Fibroblast of skin of right biceps (primary cell): Measurements from ENCODE around the gene PCBP3.
"Not testable (repeated sequence)": the region's sequence is repeated elsewhere in the genome, so short reads cannot be mapped to it uniquely, and the experiment has no call there.

ENCODE experiments used
- DNase-seq: peaks from one replicate; pipeline ENCODE4 v3.0.0-alpha.2; 2013

PCBP3 gene

GRCh38 chr21:45636459-45636858 lies 7.1 kb upstream of the PCBP3 start:
- no peak for DNase-seq

GRCh38 chr21:45636951-45637646 lies 6.4 kb upstream of the PCBP3 start:
- DNase-seq = no peak

- DNase-seq = no peak
Measured at GRCh38 chr21:45637883-45638282, 5.6 kb upstream of the PCBP3 start.

GRCh38 chr21:45638707-45639106 lies 4.8 kb upstream of the PCBP3 start:
- no peak for DNase-seq

GRCh38 chr21:45639206-45640000 lies 4.1 kb upstream of the PCBP3 start:
- DNase-seq = peak; percentile 29

- DNase-seq = no peak
Measured at GRCh38 chr21:45640001-45640887, 3.3 kb upstream of the PCBP3 start.

GRCh38 chr21:45640888-45641479 lies 2.5 kb upstream of the PCBP3 start:
- DNase-seq = peak; percentile 60

GRCh38 chr21:45641480-45642035 lies 2.0 kb upstream of the PCBP3 start:
- no peak for DNase-seq

GRCh38 chr21:45642122-45642813 lies 1.3 kb upstream of the PCBP3 start:
- DNase-seq = peak; percentile 28

GRCh38 chr21:45644041-45644906 lies 749 bp downstream of the PCBP3 start:
- no peak for DNase-seq

GRCh38 chr21:45651921-45652320 lies 8.4 kb downstream of the PCBP3 start:
- DNase-seq = no peak

GRCh38 chr21:45655124-45655523 lies 11.6 kb downstream of the PCBP3 start:
- DNase-seq = peak; percentile 71

- DNase-seq = not testable (repeated sequence)
Measured at GRCh38 chr21:45656114-45656513, 12.6 kb downstream of the PCBP3 start.

- DNase-seq = not testable (repeated sequence)
Measured at GRCh38 chr21:45661913-45662622, 18.5 kb downstream of the PCBP3 start.

- not testable (repeated sequence) for DNase-seq
Measured at GRCh38 chr21:45662623-45663245, 19.2 kb downstream of the PCBP3 start.

- DNase-seq = no peak
Measured at GRCh38 chr21:45669382-45669781, 25.9 kb downstream of the PCBP3 start.

GRCh38 chr21:45670731-45671130 lies 27.2 kb downstream of the PCBP3 start:
- no peak for DNase-seq

- not testable (repeated sequence) for DNase-seq
Measured at GRCh38 chr21:45678790-45679189, 35.3 kb downstream of the PCBP3 start.

GRCh38 chr21:45680215-45680614 lies 36.7 kb downstream of the PCBP3 start:
- DNase-seq = no peak

GRCh38 chr21:45695086-45695485 lies 51.6 kb downstream of the PCBP3 start:
- DNase-seq = no peak
